Measurements from ENCODE around the gene VSTM2B. TPM values are rescaled to one million over a fixed set of nuclear protein-coding genes. Genes with fewer than 3 reads are reported as not detected.

The VSTM2B gene
- total RNA-seq, 1 experiment from 2014 or later, result 0.31 TPM

- H3K9me3 Mint-ChIP-seq, result peaks cover 36 to 38% of the 10 kb centered on the region in 2 experiments
- no peak overlapping the region for H3K23ac ChIP-seq (ENCODE audit: insufficient read length, low read depth, low read length)
- H3K4me1 Mint-ChIP-seq, result peaks cover 2 to 3% of the 10 kb centered on the region in 2 experiments; a peak in 3 of 4 replicates
- no peaks in the 10 kb centered on the region for H3K79me1 ChIP-seq (ENCODE audit: insufficient read depth, low read depth, low read length, poor library complexity, severe bottlenecking)
- H2BK15ac ChIP-seq (ENCODE audit: low read depth, low read length), result no peak overlapping the region
- H3K9me3 ChIP-seq (ENCODE audit: control insufficient read depth, low read depth, low read length), result peaks cover 6% of the 10 kb centered on the region
- peaks cover 39% of the 10 kb centered on the region for H3K27me3 Mint-ChIP-seq (ENCODE audit: low read depth)
- no peaks in the 10 kb centered on the region for H4K20me1 ChIP-seq (ENCODE audit: control insufficient read depth, insufficient read depth, insufficient read length)
- no peak overlapping the region for H3K27ac ChIP-seq (ENCODE audit: insufficient read length, low read depth, low read length)
- H3K18ac ChIP-seq (ENCODE audit: insufficient read length, low read depth, low read length), result no peak overlapping the region
- WGBS (ENCODE audit: extremely low coverage, insufficient read length, low lambda C conversion rate), result no CpG with 5 or more reads among the region's 4 CpGs
- H3K4me1 ChIP-seq (ENCODE audit: insufficient read depth, low read length), result no peaks in the 10 kb centered on the region
- H3K4me3 Mint-ChIP-seq, result no peak overlapping the region
- no peak overlapping the region for H3K14ac ChIP-seq (ENCODE audit: insufficient read depth, low read length)
- no peak overlapping the region for H2AFZ ChIP-seq (ENCODE audit: low read length)
- H3K27ac Mint-ChIP-seq, result no peak overlapping the region
- no peak overlapping the region for H2BK5ac ChIP-seq (ENCODE audit: insufficient read length, low read length)
- no peaks in the 10 kb centered on the region for H3K79me2 ChIP-seq (ENCODE audit: insufficient read depth, low read length)
- DNase-seq, result no peak
- TF ChIP-seq CTCF (conservative IDR thresholded peaks at IDR 0.05), result no peak
- no peak overlapping the region for H2BK12ac ChIP-seq (ENCODE audit: insufficient read length, low read depth, low read length)
- no peak overlapping the region for H3K56ac ChIP-seq (ENCODE audit: insufficient read length, low read depth, low read length)
- no peaks in the 10 kb centered on the region for H3K23me2 ChIP-seq (ENCODE audit: insufficient read length, low read depth, low read length, poor library complexity, severe bottlenecking)
- H3K27me3 ChIP-seq (ENCODE audit: insufficient read depth, low read length), result no peaks in the 10 kb centered on the region
- H3K4me2 ChIP-seq (ENCODE audit: insufficient read depth, insufficient read length, low read length), result no peak overlapping the region
- no peak overlapping the region for H4K91ac ChIP-seq (ENCODE audit: insufficient read length, low read depth, low read length)
- no peak overlapping the region for H4K8ac ChIP-seq (replicated peaks; ENCODE audit: insufficient read length, low read depth, low read length)
- H3T11ph ChIP-seq (ENCODE audit: low read length), result no peak overlapping the region
- H2BK20ac ChIP-seq (ENCODE audit: low read depth, low read length, poor library complexity, severe bottlenecking), result no peak overlapping the region
- H2BK120ac ChIP-seq (ENCODE audit: low read depth, low read length, poor library complexity, severe bottlenecking), result no peak overlapping the region
- no peak overlapping the region for H3K4ac ChIP-seq (ENCODE audit: low read depth, low read length)
- H4K5ac ChIP-seq (ENCODE audit: insufficient read length, low read depth, low read length), result no peak overlapping the region
- H3K9ac ChIP-seq (ENCODE audit: extremely low read depth, insufficient read length, low read length), result no peak overlapping the region
- peaks cover 2 to 4% (median 4%) of the 10 kb centered on the region in 3 experiments; a peak in 6 of 7 replicates for H3K36me3 Mint-ChIP-seq (ENCODE audit: insufficient read depth in 1 of 3, low read depth in 3 of 3)
- no peak overlapping the region for H2AK5ac ChIP-seq (ENCODE audit: insufficient read length, low read length)
Observed at GRCh38 chr19:29559743-29560142, 33.9 kb downstream of the VSTM2B start.
